Measurements from ENCODE around the gene TMEM8B. TPM values are rescaled to one million over a fixed set of nuclear protein-coding genes. Genes with fewer than 3 reads are reported as not detected.

TMEM8B gene, protein sequence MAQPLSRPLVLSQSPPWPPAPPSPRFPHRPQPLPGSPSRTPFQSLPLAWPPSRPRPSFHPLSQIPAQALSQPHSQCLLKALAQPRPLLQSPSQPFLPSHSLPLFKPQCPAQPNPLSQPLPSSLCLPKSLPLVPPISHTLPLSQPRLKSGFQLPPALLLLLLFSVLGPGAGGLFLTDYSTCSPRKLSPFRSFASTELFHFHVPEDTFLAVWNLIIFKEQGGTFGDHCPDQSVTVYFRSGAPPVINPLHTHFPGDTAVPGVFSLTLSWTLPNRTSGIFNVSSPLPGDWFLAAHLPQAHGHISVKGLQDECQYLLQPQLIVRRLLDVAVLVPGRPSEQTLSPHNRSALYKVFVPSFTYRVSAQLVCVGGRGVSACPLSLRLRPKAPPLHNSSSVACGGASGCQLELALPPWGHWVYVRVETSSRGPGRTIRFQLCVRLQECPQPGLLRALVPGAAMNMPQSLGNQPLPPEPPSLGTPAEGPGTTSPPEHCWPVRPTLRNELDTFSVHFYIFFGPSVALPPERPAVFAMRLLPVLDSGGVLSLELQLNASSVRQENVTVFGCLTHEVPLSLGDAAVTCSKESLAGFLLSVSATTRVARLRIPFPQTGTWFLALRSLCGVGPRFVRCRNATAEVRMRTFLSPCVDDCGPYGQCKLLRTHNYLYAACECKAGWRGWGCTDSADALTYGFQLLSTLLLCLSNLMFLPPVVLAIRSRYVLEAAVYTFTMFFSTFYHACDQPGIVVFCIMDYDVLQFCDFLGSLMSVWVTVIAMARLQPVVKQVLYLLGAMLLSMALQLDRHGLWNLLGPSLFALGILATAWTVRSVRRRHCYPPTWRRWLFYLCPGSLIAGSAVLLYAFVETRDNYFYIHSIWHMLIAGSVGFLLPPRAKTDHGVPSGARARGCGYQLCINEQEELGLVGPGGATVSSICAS
- 1.7 and 2.6 TPM in 2 replicates for total RNA-seq

DNA sequence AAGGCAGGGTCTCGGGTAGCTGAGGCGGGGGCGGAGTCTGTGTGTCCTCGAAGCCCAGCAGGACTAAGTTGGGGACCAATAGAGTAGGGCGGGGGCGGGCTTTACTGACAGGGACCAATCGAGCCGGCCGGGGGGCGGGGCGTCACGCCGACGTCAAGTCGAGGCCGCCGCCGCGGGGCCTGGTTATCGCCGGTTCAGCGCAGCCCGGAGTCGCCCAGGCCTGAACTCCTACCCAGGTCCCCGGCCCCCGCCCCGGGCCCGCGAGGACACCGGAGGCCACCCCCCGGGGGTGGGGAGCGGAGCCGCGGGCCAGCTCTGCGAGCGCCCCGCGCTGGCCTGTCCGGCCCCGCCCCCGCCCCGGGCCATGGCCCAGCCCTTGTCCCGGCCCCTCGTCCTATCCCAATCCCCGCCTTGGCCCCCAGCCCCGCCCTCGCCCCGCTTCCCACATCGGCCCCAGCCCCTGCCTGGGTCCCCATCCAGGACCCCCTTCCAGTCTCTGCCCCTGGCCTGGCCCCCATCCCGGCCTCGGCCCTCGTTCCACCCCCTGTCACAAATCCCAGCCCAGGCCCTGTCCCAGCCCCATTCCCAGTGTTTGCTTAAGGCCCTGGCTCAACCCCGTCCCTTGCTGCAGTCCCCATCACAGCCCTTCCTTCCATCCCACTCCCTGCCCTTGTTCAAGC lies at the start of gene TMEM8B:
Gene TMEM8B (plus strand): TSS at position 145 of the 680 bp plus-strand sequence. CDS start 220 bp downstream, at position 365.
- intact Hi-C loops (cut with micrococcal nuclease), result loop anchor here (1.0 to 2.0 kb wide), 2 partner anchors 14 to 96 kb away; partner anchors contain the start of genes CREB3, HINT2 and TLN1

DNA sequence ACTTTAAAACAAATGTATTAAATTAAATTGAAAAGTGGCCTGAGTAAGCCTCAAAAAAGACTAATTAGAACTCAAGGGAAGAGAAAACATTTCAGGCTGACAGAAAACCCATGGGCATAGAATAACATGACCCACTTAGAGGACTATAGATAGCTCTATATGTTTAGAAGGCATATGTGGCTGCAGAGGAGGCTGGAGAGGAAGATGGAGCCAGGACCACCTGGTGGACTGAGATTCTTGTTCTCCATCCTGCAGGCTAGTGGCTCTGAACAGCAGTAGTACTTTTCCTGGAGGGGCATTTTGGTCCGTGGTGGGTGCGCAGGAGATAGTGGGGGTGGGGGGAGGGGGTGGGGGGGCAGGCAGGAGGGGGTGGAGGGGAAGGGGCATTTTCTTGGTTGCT lies 48.0 kb upstream of the TMEM8B start:
- intact Hi-C loops (cut with micrococcal nuclease), result no loop called here

DNA sequence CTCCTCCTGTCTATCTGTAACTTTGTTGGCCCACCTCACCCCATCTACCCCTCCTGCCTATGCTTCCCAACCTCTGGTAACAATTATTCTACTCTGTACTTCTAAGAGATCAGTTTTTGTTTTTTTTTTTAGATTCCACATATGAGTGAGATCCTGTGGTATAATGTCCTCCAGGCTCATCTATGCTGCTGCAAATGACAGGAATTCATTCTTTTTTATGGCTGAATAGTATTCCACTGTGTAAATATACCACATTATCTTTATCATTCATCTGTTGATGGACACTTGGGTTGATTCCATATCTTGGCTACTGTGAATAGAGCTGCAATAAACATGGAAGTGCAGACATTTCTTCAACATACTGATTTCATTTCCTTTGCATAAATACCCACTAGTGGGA lies 45.6 kb upstream of the TMEM8B start:
- intact Hi-C loops (cut with micrococcal nuclease), result no loop called here

DNA sequence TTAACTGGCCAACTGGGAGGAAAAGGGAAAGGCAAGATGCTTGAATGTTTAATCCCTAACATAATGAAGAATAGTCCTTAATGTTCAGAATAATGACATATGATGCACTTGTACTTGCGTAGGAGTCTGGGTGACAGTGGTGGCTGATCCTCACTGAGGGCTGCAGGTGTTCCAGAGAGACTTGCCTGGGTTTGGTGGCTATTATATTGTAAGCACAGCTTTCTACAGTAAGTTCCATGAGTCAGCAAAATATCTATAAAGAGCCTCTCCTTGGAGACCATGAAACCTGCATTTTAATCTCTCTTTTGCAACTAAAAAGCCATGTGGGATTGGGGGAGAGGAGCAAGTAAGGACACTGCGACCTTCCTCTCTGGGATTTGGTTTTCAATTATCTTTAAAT lies 39.5 kb upstream of the TMEM8B start:
- intact Hi-C loops (cut with micrococcal nuclease), result no loop called here

DNA sequence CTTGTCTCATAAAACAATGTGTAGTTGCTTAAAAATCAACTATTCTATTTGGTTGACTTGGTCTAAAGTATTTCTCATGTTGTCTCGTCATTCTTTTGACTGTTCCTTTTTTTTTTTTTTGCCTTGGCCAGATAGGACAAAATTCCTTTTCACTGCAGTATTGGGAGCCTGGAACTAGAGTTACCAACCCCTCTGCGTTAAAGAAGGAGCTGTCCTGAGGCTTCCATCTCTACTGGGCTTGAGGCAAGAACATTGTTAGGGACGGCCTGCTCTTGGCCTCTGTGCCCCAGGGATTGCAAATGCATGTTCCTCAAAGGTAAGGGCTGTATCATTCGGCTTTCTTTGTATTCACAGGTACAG lies 39.0 kb upstream of the TMEM8B start:
- intact Hi-C loops (cut with micrococcal nuclease), result loop anchor here (1.0 kb wide), 3 partner anchors 22 to 92 kb away; partner anchors contain the start of gene SPAG8

DNA sequence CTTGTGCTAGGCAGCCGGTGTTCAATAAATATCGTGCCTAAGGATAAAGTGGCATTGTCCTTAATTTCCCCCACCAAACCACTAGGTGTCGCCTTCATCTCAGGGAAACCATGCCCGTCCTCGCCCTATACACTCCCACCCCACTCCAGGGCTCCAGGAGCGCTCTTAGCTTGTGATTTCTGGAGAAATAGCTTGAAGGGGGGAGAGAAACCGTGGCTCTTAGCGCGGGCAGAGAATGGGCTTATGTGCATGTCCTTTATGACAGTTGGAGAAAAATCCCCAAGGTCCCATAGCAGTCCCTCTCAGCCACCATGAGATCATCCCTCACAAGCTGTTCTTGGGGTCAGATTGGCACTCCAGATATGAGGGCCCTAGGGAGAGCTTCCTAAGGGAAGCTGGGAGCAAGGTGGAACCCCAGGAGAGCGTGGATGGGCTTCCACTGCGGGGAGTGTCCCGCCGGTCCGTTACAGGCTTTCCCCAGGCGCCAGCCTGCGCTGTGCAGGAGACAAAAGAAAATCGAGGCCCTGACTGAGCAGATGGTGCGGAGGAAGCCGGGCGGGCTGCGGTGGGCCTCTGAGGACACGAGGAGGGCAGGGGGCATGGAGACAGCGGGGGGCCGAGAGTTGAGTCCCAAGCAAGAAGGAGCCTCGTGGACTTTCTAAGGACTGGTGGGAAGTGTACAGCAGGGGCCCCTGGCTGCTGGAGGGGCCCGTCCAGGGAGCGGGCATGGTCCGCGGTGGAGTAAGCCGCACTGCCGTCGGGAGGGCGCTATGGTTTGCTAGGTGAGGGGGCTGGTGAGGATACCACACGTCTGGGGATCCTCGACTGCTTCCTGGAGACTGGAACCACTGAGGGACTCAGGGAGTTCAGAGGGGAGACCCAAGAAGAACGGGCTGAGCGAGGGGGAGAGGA lies 38.4 kb upstream of the TMEM8B start:
- intact Hi-C loops (cut with micrococcal nuclease), result loop anchor here (1.0 kb wide), 3 partner anchors 22 to 92 kb away; partner anchors contain the start of gene SPAG8

DNA sequence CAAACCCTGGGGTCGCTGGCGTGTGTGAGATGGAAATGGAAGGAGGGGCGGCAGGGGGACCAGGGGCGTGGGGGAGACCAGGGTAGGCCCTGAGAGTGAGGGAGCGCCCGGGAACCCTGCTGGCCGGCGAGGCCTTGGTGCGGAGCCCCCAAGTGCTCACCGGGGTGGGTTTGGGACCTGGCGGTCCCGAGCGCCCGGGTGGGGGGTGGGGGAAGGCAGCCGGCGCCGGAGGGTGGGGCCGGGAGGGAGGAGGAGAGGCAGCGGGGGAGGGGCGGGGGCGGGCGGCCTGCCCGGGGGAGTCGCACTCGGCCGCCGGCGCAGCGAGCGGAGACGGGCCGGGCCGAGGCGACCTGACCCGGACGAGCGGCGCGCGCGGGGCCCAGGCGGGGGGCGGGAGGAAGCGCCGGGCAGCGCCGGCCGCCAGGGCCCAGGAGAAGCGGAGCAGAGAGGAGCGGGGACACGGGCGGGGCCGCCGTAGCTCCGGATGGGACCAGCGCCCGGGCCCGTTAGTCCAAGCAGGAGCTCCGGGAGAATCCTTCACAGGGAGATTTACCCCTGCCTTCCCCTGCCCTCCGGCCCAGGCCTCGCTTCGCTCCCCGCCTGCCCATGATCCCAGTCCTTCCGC lies 37.6 kb upstream of the TMEM8B start, which contains the start of gene NPR2:
Gene NPR2 (plus strand): TSS at position 295 of the 625 bp plus-strand sequence. CDS start 818 bp downstream, outside the sequence.
- intact Hi-C loops (cut with micrococcal nuclease), result no loop called here

DNA sequence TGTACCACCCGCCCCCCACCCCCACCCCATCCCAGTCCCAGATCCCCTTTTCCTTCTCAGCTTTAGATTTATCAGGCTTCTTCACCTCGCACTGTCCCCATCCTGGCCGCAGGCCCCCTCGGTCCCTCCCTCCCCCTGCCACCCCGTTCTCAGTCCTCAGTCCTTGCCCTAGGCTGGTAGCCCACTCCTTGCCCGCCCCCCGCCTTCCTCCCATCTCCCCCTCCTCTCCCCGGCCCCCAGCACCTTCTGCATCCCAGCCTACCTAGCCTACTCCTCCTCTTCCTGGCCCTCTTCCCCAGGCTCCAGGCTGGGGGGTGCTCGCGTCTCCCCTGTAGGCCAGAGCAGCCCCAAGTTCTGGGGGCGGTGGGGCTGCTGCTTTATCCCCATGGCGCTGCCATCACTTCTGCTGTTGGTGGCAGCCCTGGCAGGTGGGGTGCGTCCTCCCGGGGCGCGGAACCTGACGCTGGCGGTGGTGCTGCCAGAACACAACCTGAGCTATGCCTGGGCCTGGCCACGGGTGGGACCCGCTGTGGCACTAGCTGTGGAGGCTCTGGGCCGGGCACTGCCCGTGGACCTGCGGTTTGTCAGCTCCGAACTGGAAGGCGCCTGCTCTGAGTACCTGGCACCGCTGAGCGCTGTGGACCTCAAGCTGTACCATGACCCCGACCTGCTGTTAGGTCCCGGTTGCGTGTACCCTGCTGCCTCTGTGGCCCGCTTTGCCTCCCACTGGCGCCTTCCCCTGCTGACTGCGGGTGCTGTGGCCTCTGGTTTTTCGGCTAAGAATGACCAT lies 36.8 kb upstream of the TMEM8B start:
- intact Hi-C loops (cut with micrococcal nuclease), result no loop called here

DNA sequence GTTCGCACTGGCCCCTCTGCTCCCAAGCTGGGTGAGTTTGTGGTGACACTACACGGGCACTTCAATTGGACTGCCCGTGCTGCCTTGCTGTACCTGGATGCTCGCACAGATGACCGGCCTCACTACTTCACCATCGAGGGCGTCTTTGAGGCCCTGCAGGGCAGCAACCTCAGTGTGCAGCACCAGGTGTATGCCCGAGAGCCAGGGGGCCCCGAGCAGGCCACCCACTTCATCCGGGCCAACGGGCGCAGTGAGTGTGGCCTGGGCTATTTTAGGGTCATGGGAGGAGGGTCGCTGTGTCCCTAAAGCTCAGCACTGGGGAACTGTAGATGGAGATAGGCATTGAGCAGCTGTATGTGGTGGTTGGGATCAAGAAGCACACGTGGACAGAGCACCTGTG lies 36.2 kb upstream of the TMEM8B start:
- intact Hi-C loops (cut with micrococcal nuclease), result no loop called here

DNA sequence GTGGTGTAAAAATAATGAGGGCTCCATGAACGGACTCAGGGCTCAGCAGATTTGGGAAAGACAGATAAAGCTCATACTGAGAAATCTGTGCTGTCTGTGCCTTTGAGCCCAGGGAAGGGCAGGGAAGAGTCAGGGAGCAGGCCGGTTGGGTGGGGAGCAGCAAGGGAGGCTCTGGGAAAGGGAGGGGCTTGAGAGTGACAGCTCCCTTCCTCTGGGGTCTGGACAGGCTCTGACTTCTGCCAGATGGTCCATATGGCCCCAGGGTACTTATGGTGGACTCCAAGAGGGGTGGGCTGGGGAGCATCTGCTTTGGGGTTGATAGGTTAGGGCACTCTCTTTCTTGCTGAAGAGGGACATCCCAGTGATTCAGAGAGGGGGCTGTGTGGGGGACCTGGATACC lies 35.6 kb upstream of the TMEM8B start:
- intact Hi-C loops (cut with micrococcal nuclease), result no loop called here

DNA sequence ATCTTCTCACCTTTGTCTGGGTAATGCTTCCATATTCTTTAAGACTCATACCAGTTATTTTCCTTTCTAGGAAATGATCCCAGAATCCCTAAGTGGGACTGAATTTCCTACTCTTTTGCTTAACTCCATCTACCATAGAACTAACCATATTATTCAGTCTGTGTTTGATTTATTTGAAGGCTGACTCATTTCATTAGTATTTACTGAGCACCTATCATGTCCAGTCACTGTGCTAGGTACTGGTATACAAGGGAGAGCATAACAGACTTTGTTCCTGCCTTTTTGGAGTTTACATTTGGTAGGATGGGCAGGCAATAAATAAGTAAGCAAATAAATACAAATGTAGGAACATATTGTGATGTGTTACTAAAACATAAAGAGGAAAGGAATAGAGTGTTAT lies 33.3 kb upstream of the TMEM8B start:
- intact Hi-C loops (cut with micrococcal nuclease), result no loop called here

DNA sequence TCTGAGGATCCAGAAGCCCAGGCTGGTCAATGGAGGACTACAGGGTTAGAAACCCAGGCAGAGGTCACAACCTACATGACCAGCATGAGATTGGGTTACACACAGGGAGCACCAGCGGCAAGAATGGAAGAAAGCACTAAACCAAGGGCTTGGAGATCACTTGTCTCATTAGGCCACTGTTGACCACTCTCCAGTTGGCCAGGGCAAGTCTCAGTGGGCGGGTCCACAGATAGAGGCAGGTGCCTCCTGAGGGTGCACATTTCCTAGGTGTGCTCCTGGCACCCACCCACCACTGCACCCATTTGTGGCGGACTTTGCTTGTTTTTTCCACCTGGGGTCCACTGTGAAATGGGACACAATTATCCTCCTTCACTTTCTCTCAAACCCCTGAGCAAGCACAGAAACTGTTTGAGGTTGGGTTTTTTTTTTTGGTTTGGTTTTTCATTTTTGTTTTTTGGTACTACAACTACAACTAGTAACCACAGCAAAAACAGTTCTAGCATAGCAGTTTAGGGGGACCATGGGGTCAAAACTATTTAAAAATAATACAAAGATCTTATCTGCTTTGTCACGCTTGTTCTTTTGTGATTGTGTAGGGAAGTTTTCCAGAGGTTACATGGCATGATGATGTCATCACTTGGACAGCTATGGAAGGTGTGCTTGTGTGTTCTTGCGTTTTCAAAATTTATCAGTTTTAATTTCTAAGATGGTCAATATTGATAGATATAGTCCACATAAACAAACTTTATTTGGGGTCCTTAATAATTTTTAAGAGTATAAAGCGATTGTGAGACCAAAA lies 31.5 kb upstream of the TMEM8B start:
- intact Hi-C loops (cut with micrococcal nuclease), result no loop called here

DNA sequence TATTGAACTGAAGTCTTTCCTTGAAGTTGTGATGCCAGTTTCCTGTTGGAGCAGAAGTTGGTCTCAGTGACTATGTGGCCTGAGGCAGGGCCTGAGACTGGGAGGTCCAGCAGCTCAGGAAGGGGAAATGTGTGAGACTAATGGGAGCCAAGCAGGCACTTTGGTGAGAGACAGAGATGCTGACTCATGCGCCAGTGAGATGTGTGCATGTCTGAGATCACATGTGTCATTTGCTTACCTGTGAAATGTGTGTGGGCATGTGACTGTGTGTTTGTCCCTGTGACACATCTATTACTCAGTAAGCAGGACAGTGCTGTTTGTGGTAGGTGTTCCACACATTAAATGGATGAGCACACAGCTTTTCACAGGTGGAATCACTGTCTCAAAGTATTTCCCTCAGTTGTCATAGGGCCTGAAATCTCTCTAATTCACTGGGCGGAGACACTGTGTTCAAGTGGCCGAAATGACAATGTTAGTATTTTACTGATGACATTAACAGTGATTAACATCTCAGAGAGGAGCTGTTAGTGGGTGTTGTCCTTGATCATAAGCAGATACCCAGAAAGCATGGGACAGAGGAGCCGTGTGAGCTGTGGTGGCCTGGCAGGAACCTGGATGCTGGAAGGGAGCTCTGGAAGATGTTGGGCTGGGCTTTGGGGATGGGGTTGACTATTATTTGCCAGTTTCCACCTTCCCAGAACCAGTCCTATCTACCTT lies 30.2 kb upstream of the TMEM8B start:
- intact Hi-C loops (cut with micrococcal nuclease), result no loop called here

DNA sequence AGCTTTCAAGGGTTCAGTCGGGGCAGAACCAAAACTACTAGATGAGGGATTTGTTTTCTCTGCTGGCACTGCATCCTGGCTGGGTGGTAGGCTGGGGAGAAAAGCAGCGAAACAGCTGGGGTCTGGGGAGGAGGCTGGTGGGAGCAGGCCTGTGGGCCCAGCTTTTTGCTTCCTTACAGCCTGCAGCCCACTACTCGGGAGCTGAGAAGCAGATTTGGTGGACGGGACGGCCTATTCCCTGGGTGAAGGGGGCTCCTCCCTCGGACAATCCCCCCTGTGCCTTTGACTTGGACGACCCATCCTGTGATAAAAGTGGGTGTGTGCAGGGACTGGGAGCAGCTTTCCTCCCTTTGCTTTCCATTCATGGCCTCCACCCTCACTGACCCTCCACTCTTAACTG lies 28.5 kb upstream of the TMEM8B start:
- intact Hi-C loops (cut with micrococcal nuclease), result no loop called here

DNA sequence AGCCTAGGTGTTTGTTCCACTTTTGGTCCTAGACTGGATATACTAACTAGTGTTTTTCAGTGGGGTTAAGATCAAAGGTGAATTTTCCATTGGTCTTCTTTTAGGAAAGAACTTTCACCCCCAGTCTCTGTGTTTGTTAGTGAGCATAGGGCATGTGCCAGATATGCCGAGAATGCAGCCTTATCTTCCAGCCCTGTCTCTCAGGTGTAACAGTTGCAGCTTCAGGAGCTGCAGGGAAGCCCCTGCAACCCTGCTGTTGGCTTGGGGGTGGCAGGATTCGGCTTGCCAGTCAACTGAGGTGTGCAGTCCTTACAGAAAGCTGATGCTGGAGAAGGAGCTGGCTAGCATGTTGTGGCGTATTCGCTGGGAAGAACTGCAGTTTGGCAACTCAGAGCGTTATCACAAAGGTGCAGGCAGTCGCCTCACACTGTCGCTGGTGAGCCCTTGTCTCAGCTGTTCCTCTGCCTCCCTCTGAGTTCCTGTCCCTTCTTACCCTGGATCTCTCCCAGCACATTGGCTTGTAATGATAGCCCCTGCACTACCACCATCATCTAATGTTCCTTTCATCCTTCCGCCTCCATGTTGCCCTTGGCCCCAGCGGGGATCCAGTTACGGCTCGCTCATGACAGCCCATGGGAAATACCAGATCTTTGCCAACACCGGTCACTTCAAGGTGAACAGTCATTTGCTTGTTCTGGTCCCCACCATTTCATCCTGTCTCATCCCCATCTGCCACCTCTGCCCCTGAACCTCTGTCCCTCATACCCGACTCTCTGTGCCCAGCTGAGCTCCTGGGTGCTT lies 27.5 kb upstream of the TMEM8B start:
- intact Hi-C loops (cut with micrococcal nuclease), result no loop called here

DNA sequence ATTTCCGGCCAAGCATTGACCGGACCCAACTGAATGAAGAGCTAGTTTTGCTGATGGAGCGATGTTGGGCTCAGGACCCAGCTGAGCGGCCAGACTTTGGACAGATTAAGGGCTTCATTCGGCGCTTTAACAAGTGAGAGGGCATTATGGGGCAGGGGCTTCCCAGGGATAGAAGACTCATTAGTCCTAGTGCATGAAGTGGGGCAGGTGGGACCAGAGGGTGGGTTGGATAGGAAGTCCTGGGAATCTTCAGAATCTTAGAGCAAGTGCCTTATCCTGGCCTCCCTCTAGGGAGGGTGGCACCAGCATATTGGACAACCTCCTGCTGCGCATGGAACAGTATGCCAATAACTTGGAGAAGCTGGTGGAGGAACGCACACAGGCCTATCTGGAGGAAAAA lies 22.9 kb upstream of the TMEM8B start:
- intact Hi-C loops (cut with micrococcal nuclease), result no loop called here

DNA sequence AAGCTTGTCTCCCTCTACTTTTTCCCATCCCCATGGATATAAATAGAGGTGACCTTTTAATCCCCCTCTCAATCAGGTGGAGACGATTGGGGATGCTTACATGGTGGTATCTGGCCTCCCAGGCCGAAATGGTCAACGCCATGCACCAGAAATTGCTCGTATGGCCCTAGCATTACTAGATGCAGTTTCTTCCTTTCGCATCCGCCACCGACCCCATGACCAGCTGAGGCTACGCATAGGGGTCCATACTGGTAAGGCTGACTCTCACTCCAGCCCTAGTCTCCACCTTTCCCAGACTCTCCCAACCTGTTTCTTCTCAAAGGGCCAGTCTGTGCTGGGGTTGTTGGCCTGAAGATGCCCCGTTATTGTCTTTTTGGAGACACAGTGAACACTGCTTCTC lies 20.6 kb upstream of the TMEM8B start:
- intact Hi-C loops (cut with micrococcal nuclease), result no loop called here

Data from T-helper 2 cell treated with Interferon-gamma antibody and Interleukin-4, amounts not matched to agents 100 ng/mL and 5 ng/mL, for 36 hours (primary cell).